ENCODE measurements around the gene SLC4A11.

SLC4A11 gene

DNA sequence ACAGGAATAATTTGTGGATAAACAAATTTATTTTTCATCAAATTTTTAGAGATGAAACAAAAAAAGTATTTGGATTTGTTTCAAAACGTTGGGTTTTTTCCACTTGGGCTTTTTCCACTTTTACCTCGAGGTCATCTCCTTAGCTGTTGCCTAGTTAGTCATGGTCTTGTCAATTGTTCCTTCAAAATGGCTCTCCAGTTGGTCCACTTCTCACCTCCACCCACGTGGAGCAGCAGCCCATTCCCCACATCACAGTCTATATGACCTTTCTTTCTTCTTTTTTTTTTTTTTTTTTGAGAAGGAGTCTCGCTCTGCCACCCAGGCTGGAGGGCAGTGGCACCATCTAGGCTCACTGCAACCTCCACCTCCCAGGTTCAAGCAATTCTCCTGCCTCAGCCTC is 6.7 kb upstream of the SLC4A11 start:
- DNase-seq: no peak

- DNase-seq: no peak
Observed at GRCh38 chr20:3245156-3245555, 6.2 kb upstream of the SLC4A11 start.

DNA sequence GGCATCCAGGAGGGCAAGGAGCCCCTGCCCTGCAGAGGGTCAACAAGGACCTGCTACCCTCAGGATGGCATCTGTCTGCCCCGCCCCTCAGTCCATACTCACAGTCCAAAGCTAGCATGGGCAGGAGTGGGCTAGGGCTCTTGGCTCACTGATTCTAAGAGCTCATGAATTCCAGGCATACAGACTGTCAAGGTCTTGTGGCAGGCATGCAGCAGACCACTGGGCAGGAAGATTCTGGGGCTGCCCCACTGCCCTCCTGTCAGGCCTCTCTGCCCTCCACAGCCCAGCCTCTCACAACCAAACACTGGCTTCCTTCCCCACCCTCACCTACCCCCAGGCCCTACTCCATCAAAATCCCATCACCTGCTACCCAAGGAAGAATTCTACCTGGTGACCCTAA is 5.6 kb upstream of the SLC4A11 start:
- no peak for DNase-seq

GRCh38 chr20:3243718-3244358 is 4.8 kb upstream of the SLC4A11 start:
- no peak for DNase-seq

DNA sequence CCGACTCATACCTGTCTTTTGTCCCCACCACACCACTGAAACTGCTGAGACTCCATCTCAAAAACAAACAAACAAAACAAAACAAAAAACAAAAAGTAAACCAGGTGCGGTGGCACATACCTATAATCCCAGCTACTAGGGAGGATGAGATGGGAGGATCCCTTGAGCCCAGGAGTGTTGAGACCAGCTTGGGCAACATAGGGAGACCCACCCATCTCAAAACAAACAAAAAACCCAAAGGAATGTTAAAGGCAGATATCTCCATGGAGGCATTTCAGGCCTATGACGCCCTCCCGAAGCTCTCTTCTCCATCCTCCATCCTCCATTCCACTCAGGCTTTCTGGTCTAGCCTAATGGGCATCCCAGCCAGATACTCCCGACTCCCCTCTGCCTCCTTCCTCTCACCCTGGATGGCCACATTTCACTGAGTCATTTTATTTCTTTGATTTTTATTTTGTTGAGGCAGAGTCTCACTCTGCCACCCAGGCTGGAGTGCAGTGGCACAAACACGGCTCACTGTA is 3.2 kb upstream of the SLC4A11 start:
- no peak for DNase-seq

- DNase-seq: no peak
Observed at GRCh38 chr20:3240776-3241363, 1.9 kb upstream of the SLC4A11 start.

- DNase-seq: no peak
Observed at GRCh38 chr20:3239867-3240775, 1.1 kb upstream of the SLC4A11 start.

- peak; percentile 76 for DNase-seq
Observed at GRCh38 chr20:3238616-3239025, 369 bp downstream of the SLC4A11 start.

DNA sequence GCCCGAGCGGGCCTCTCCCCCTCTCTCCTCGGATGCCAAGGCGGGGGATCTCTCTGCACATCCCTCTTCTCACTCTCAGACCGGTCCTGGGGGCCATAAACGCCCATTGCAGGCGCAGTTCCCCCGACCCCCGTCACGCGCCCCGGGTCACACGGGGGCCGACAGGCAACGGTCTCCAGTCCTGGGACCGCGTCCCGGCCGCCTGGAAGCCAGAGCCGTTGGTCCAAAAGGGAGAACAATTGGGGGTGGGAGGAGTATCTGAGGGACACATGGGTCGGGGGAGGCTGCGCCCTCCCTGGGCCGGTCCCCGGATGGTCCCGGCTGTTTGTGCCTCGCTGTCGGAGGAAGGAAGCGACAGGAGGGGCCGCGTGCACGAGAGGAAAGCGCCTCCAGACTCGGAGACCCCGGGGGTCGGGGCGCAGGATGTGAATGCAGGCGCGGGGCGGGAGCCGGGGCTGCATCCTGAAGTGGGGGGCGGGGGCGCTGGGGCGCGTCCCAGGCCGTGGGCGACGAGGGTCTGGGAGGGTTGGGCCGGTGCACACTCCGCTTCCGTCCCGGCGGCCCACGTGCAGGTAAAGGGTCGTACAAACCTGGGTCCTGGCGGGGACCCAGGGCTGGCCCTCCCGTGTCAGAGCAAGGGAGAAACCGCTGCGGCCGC is 903 bp downstream of the SLC4A11 start:
- DNase-seq: no peak

GRCh38 chr20:3237011-3237957 is 1.7 kb downstream of the SLC4A11 start:
- DNase-seq: no peak

DNA sequence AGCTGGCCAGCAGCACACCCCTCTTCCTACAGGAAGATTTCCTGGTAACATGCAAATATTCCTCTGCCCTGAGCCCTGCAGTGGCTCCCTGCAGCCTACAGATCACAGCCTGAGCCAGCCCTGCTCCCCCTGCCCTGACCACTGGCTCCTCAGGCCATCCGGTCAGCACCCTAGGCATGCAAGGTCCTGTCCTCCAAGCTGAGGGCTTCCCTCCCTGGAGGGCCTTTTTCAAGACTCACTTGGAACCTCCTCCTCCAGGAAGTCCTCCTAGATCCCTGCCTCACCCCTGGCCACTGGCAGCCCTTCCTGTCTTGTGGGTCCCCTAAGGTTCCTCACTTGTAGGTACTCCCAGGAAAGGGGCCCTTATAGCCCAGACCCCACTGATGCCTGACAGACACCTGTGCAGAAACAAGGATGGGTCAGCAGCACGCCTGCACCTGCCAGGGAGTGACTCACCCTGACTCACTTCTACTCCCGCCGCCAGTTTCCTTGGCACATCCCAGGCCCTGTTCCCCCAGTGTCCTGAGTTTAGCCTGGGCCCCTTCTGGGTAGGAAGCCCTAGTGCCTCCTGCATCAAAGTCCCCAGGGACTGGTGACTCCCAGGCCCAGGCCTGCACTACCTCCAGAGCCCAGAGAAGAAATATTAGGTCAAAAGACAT is 3.2 kb downstream of the SLC4A11 start:
- DNase-seq: no peak

DNA sequence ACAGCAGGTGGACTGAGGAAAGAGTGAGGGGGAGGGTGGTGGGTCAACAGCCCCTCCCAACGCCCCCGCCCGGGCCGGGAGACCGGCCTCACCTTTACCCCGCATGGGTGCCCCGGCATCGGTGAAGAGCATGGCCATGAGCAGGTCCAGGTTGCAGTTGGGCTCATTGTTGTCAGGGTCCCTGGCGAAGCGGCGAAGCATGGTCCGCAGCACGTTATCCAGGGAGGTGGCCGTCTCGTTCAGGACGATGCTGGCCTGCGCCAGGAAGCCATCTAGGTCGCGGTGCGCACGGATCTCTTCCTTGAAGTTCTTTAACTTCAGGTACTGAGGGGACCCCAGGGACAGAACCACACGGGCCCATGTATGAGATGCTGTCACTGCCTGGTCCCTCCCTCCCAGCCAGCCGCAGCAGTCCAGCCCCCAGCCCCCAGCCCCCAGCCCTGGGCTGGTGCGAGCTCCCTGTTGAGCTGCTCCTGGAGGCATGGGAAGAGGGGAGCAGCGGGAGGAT is 4.9 kb downstream of the SLC4A11 start:
- DNase-seq: no peak

DNA sequence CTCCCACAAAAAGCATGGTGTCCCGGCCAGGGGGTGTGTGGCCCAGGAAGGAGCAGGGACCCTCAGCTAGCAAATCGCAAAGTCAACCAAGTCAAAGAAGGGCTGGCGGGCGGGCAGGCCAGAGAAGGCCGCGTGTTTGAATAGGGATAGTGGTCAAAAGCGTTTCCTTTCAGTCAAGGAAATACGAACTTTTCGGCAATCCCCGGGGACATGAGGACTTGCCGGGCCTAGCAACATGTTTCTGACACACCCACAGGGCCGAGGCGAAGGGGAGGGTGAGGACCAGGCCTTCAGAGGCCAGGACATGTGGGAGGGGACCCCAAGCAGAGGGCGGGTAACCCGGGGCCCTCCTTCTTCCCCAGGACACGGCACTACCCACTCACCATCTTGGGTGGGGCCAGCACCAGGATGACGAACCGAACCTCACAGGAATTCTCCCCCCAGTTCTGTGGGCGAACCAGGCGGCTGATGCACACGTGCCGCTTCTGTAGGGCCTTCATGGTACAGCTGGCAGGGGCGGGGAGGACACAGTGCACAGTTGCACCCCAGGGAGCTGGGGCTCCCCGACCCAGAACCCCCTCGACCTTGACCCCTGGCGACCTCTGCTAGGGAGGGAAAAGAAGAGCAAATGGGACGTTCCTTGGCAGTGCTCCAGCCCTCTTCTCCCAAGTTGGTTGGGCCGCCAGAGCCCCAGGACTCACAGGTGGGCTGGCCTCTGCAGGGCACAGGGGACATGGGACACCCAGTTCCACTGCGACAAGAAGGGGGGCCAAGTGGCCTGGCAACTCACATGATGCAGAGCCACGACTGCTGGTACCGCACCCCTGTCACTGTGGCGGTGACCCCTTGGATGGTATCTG is 5.6 kb downstream of the SLC4A11 start:
- no peak for DNase-seq

DNA sequence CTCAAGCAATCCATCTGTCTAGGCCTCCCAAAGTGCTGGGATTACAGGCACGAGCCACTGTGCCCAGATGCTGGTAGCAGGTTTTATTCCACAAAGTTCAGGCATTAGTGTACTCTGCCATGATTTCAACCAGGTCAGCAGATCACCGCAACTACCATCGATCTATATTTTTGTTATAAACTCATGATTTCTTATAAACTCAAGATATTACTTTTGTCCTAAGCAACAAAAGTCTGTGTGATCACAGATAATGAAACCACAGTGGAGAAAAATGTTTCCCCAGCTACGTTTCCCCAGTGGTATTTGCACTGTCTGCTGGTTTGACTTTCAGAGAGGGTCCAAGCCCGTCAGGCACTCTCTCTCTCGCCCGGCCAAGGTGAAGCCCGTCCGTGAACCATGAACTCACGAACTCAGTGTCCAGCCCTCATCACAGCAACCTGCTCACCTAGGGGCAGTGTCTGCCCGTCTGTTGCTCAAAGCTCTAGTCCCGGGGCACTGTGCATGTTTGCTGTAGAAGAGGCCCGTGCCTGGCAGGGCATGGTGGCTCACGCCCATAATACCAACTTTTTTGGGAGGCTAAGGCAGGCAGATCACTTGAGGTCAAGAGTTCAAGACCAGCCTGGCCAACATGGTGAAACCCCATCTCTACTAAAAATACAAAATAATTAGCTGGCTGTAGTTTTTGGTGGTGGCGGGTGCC is 7.0 kb downstream of the SLC4A11 start:
- no peak for DNase-seq

GRCh38 chr20:3231116-3231515 is 7.9 kb downstream of the SLC4A11 start:
- no peak for DNase-seq

DNA sequence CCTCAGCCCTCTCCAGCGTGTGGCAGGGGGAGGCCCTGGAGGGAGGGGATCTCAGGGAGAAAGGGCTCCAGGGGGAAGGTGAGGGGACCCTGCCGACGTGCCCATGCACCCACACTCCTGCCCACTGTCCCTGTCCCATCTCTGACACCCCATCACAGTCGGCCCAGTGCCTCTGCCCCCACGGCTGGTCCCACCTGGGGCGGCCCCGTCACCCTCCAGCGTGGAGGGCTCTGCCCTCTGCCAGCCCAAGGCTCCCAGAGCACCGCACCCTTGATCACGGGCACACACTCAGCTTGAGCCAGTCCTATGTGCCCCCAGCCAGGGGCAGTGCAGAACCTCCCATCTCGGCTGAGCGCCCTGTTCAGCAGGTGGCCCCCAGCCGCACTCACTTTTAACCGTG is 9.2 kb downstream of the SLC4A11 start:
- no peak for DNase-seq

GRCh38 chr20:3229158-3229557 is 9.8 kb downstream of the SLC4A11 start:
- DNase-seq: no peak

- DNase-seq: no peak
Observed at GRCh38 chr20:3228750-3229032, 10.3 kb downstream of the SLC4A11 start.

- DNase-seq: no peak
Observed at GRCh38 chr20:3227936-3228749, 10.8 kb downstream of the SLC4A11 start.
